Islet precursor cell (in vitro differentiated cells): ENCODE measurements around the gene ATCAY.

Experiments used
- DNase-seq: peaks from one replicate; pipeline ENCODE4 v3.0.0-alpha.2; 2018

The ATCAY gene

DNA sequence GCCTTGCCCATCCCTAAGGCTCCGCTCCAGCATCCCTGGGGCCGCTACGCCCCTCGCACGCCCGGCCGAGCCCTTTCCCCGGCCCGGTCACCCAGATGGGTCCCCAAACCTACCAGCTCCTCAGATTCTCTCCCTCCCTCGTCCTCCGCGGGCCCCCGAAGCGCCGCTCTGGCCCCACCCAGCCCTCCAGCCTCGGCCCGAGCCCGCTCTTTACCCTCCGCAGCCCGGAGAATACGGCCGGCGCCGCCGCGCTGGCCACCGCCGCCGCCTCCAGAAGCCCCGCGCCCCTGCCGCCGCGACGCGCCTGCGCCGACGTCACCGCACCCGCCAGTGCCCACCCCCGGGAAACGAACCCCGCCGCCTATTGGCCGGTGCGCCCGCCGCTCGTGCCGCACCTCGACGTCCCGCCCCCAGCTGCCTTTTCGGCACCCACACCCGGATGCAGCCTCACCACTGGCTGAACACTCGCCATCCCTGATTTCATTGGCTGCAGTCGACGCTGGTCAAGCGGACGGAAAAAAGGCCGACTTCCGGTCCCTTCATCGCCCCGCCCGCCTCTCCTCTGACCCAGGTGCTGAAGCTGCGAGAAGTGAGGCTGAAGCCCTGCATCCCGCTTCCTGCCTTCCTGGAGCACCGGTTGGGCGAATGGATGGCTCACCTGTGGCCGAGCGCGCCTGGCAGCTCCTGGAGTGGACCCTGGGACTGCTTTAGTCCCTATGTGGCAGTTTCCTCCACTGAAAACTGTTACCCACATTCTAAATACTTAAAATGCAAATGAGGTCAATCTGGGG is 90.5 kb downstream of the ATCAY start, which contains the start of gene DAPK3:
DAPK3 (minus strand) TSS at position 292 of the 791 bp plus-strand sequence. CDS start 1,364 bp downstream, outside the sequence.
- peak; percentile 100 for DNase-seq

DNA sequence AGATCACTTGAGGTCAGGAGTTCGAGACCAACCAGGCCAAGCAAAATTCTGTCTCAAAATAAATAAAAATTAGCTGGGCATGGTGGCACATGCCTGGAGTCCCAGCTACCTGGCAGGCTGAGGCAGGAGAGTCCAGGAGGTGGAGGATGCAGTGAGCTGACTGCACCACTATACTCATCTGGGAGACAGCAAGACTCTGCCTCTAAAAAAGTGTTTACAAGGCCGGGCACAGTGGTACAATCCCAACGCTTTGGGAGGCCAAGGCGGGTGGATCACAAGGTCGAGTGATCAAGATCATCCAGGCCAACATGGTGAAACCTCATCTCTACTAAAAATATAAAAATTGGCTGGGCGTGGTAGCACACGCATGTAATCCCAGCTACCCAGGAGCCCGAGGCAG is 94.7 kb downstream of the ATCAY start:
- DNase-seq, result no peak

DNA sequence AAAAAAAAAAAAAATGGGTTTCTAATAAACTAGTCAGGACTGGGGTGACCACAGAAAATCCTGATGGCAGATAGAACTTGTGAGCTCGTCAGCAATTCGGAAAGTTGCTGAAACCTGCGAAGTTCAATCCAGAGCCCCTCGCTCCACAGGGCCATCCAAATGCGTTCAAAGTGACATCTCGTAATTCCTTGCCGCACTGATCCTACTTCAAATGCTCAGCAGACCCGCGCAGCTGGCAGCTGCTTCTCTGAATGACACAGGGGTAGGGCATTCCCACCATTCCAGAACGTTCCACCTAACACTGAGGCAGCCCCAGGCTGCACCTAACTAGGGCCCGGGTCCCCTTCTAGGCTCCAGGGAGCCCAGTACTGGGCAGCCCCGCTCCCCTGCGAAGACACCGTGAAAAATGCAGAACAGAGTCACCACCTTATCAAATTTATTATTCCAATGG is 95.2 kb downstream of the ATCAY start:
- DNase-seq, result no peak

DNA sequence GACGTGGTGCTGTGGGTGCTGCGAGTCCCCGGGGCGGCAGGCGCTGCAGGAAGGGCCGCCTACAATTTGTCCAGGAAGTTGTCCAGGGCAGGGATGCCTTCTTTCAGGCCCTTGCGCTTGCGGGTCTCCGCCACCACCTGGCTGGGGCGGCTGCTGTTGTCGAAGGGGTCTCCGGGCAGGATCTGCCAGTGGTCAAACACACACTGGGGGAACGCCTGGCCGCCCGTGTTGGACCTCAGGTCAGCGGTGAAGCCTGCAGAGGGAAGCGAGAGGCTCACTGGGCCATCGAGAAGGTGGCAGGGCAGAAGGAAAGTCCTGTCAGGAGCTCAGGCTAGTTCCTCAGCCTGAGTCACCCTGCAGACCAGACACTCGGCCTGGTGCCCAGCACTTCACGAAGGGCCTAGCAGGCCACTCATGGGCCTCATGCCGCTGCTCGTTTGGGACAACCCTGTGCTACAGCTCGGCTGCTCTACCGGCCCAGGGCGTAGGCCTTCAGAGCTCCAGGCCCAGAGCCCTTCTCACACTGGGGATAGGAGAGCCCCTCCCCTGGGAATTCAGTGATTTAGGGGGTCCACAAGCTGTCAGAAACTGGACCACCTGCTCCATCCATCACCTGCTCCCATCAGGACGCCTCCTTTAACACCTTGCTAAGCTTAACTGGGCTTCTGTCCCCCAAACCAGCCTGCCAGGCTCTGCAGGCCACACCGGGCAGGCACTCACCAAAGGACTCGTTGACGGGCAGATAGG is 96.2 kb downstream of the ATCAY start:
- no peak for DNase-seq
